RPMI7951 (cell line): ENCODE measurements around the gene TMEM164. TPM values are rescaled to one million over a fixed set of nuclear protein-coding genes. Genes with fewer than 3 reads are reported as not detected.
A peak's percentile ranks its signal among the peaks of the same experiment; 100 is the strongest.

Experiments
- DNase-seq: peaks from one replicate; pipeline ENCODE4 v3.0.0-alpha.2; 2012; ENCODE audit warnings: low read depth
- total RNA-seq: library from RNA; depleted of rRNA; stranded (reverse); fragments of >200 nt; shearing (Covaris generic); gene quantifications from 2 replicates; pipeline ENCODE4 v1.2.3, GENCODE V29; 2014

Gene TMEM164
- total RNA-seq, 1 experiment from 2014 or later = 8.3 TPM

- peak; percentile 88 for DNase-seq
These were observed 165.1 kb downstream of the TMEM164 start for GRCh38 chrX:110167952-110168451.

GRCh38 chrX:110168585-110168984 lies 165.7 kb downstream of the TMEM164 start:
- peak; percentile 64 for DNase-seq

- no peak for DNase-seq
These were observed 167.1 kb downstream of the TMEM164 start for GRCh38 chrX:110170029-110170428.

GRCh38 chrX:110171442-110171841 lies 168.5 kb downstream of the TMEM164 start:
- no peak for DNase-seq

- no peak for DNase-seq
These were observed 169.3 kb downstream of the TMEM164 start for GRCh38 chrX:110172215-110172614.

- peak; percentile 63 for DNase-seq
These were observed 170.6 kb downstream of the TMEM164 start for GRCh38 chrX:110173192-110174175.

GRCh38 chrX:110175146-110175545 lies 172.2 kb downstream of the TMEM164 start:
- DNase-seq = no peak

- DNase-seq = no peak
These were observed 172.8 kb downstream of the TMEM164 start for GRCh38 chrX:110175696-110176095.

- peak; percentile 23 for DNase-seq
These were observed 175.4 kb downstream of the TMEM164 start for GRCh38 chrX:110178179-110178865.

- DNase-seq = peak; percentile 75
These were observed 177.4 kb downstream of the TMEM164 start for GRCh38 chrX:110180176-110180927.

- DNase-seq = peak; percentile 72
These were observed 178.0 kb downstream of the TMEM164 start for GRCh38 chrX:110180928-110181310.

- no peak for DNase-seq
These were observed 178.7 kb downstream of the TMEM164 start for GRCh38 chrX:110181459-110182137.

GRCh38 chrX:110182362-110182761 lies 179.4 kb downstream of the TMEM164 start:
- DNase-seq = peak; percentile 35

GRCh38 chrX:110182865-110183264 lies 180.0 kb downstream of the TMEM164 start:
- peak; percentile 73 for DNase-seq

GRCh38 chrX:110183314-110183713 lies 180.4 kb downstream of the TMEM164 start:
- DNase-seq = no peak

- peak; percentile 64 for DNase-seq
These were observed 186.0 kb downstream of the TMEM164 start for GRCh38 chrX:110188701-110189558.

GRCh38 chrX:110192516-110192915 lies 189.6 kb downstream of the TMEM164 start:
- no peak for DNase-seq

GRCh38 chrX:110194977-110195376 lies 192.1 kb downstream of the TMEM164 start:
- no peak for DNase-seq

- no peak for DNase-seq
These were observed 198.9 kb downstream of the TMEM164 start for GRCh38 chrX:110201799-110202198.

- peak; percentile 64 for DNase-seq
These were observed 202.1 kb downstream of the TMEM164 start for GRCh38 chrX:110204986-110205385.
